ENCODE data around the gene APOL1. TPM values are rescaled to one million over a fixed set of nuclear protein-coding genes. Genes with fewer than 3 reads are reported as not detected.

Gene APOL1
- total and polyA plus RNA-seq, 11 donors = 10.4 to 132 (median 18.1) TPM

DNA sequence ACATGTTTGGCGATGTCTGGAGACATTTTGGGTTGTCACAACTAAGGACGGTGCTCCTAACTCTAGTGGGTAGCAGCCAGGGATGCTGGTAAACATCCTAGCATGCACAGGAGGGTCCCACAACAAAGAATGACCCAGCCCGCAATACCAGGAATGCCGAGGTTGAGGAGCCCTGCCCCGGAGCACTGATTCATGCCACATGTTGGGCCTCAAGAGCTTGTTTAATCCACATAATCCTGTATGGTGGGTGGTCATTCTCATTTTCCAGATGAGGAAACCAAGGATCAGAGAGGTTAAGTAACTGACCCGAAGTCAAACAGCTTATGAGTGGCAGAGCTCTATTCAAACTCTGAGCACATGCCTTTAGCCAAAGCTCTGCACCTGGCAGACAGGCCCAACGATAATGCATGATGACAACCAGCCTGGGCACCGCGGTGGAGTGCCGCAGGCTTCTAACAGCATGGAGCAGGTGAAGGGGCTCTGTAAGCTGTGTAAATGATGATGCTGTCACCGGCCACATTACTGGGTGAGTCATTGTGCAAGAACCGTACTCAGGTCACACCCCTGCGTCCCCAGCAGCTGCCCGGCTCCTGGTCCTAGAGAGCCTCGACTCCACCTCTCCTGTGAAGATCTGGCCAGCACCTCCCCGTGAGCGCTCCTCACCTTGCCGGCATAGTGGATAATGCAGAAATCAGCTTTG is 58.6 kb downstream of the APOL1 start:
- no peak for DNase-seq
- Histone ChIP-seq H3K27me3 (no peaks in the 10 kb centered on the region), H3K27ac (peak overlapping the region in 1 of 12 donors; percentile 43), H3K4me3 (no peak overlapping the region), H3K9me3 (no peaks in the 10 kb centered on the region), H3K4me1 (peaks cover 0 to 11% (median 0%) of the 10 kb centered on the region in 12 donors), H3K36me3 (peaks cover 15 to 100% (median 98%) of the 10 kb centered on the region in 9 donors)
- 71 to 83% (median 79%) methylated on average over 13 to 18 of the region's 18 CpGs for WGBS, 4 donors
- intact Hi-C loops (cut with DNase I) = no loop called here
- peak in 1 of 4 donors; percentile 5 for ATAC-seq
- TF ChIP-seq, protein P1, sequence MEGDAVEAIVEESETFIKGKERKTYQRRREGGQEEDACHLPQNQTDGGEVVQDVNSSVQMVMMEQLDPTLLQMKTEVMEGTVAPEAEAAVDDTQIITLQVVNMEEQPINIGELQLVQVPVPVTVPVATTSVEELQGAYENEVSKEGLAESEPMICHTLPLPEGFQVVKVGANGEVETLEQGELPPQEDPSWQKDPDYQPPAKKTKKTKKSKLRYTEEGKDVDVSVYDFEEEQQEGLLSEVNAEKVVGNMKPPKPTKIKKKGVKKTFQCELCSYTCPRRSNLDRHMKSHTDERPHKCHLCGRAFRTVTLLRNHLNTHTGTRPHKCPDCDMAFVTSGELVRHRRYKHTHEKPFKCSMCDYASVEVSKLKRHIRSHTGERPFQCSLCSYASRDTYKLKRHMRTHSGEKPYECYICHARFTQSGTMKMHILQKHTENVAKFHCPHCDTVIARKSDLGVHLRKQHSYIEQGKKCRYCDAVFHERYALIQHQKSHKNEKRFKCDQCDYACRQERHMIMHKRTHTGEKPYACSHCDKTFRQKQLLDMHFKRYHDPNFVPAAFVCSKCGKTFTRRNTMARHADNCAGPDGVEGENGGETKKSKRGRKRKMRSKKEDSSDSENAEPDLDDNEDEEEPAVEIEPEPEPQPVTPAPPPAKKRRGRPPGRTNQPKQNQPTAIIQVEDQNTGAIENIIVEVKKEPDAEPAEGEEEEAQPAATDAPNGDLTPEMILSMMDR (IDR thresholded peaks at IDR 0.05) = no peak

DNA sequence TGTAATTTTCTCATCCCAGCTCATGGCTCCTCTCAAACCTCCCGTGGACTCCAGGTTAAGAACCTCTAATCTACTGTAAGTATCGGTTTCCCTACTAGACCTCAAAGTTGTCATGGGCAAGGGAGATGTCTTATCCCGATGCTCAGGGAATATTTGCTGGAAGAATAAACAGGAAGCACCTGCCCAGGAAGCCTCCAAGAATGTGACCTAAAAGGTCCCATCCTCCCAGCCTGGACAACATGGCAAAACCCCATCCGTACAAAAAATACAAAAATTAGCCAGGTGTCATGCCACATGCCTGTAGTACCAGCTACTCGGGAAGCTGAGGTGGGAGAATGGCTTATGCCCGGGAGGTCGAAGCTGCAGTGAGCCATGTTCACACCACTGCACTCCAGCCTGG is 62.4 kb downstream of the APOL1 start:
- H3K4me1 ChIP-seq = peaks cover 0 to 12% (median 4%) of the 10 kb centered on the region in 12 donors
- H3K27me3 ChIP-seq = no peaks in the 10 kb centered on the region
- no peak for TF ChIP-seq POLR2A (IDR thresholded peaks at IDR 0.05)
- TF ChIP-seq, protein P1 (IDR thresholded peaks at IDR 0.05) = no peak
- ATAC-seq = peak in 1 of 4 donors; percentile 18
- H3K36me3 ChIP-seq = peaks cover 9 to 100% (median 98%) of the 10 kb centered on the region in 9 donors
- no peak for DNase-seq
- 50 to 64% (median 59%) methylated on average over 7 of the region's 7 CpGs for WGBS, 4 donors
- H3K9me3 ChIP-seq = no peaks in the 10 kb centered on the region
- H3K4me3 ChIP-seq = no peak overlapping the region
- intact Hi-C loops (cut with DNase I) = loop anchor here in 1 of 10 donors (2.0 kb wide), 1 partner anchor 17 kb away; no protein-coding TSS in a partner anchor
- H3K27ac ChIP-seq = peak overlapping the region in 7 of 12 donors; percentile 9 to 61 (median 30)

DNA sequence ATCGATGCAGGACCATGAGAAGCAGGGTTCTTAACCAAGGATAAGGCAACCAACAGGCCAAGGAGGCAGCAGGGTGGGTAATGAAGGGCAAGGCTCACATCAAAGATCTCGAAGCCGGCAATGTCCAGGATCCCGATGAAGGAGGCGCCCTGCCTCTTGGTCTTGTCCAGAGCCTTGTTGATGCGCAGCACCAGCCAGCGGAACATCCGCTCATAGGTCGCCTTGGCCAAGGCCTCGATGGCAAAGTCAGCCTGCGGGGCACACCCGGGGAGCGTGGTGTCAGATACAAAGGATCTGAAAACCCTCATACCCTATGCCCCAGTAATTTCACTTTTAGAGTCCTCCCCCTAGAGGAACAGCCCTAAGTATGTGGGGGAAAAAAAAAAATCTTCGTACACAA is 63.5 kb downstream of the APOL1 start:
- H3K27me3 ChIP-seq = no peaks in the 10 kb centered on the region
- H3K4me1 ChIP-seq = peaks cover 0 to 23% (median 10%) of the 10 kb centered on the region in 12 donors
- ATAC-seq (no peak), DNase-seq (peak in 1 of 5 donors; percentile 19)
- 93 to 96% (median 95%) methylated on average over 14 of the region's 14 CpGs for WGBS, 4 donors
- no peak overlapping the region for H3K4me3 ChIP-seq
- intact Hi-C loops (cut with DNase I) = no loop called here
- H3K36me3 ChIP-seq = peaks cover 7 to 100% (median 98%) of the 10 kb centered on the region in 9 donors
- H3K9me3 ChIP-seq = no peaks in the 10 kb centered on the region
- TF ChIP-seq, protein P1 (IDR thresholded peaks at IDR 0.05) = no peak
- no peak for TF ChIP-seq POLR2A (IDR thresholded peaks at IDR 0.05)
- H3K27ac ChIP-seq = peak overlapping the region in 1 of 12 donors; percentile 99

Small RNAs within 50 kb of the gene (microRNA-seq; reads per million reads assigned to microRNA genes)
- gene MIR6819 = 0 to 0.60 (median 0.06) reads per million in 4 donors

Other genes starting within 250 kb of the APOL1 start
- gene RBFOX2, start 224.3 kb upstream of the APOL1 start, total RNA-seq = 100 to 1,000 TPM in 1 of 9 donors, 10 to 100 TPM in 8; 71.0 to 102 (median 84.8) TPM
- 10 to 100 TPM; 31.0 to 41.0 TPM for gene RBFOX2, start 224.3 kb upstream of the APOL1 start, polyA plus RNA-seq
- gene APOL3, start 92.4 kb upstream of the APOL1 start, total RNA-seq = 100 to 1,000 TPM in 1 of 9 donors, 10 to 100 TPM in 8; 16.9 to 103 (median 24.5) TPM
- gene APOL3, start 92.4 kb upstream of the APOL1 start, polyA plus RNA-seq = 10 to 100 TPM; 23.9 to 24.6 TPM
- gene APOL4, start 51.3 kb upstream of the APOL1 start, total RNA-seq = 10 to 100 TPM in 2 of 9 donors, 1 to 10 TPM in 5, not detected in 2; 1.7 to 26.5 (median 5.7) TPM
- 1 to 10 TPM; 2.8 to 3.2 TPM for gene APOL4, start 51.3 kb upstream of the APOL1 start, polyA plus RNA-seq
- gene APOL2, start 13.6 kb upstream of the APOL1 start, total RNA-seq = 100 to 1,000 TPM in 1 of 9 donors, 10 to 100 TPM in 8; 26.6 to 213 (median 55.9) TPM
- gene APOL2, start 13.6 kb upstream of the APOL1 start, polyA plus RNA-seq = 10 to 100 TPM; 37.2 to 44.7 TPM
- gene MYH9, start 134.8 kb downstream of the APOL1 start, total RNA-seq = 100 to 1,000 TPM; 126 to 482 (median 238) TPM
- gene MYH9, start 134.8 kb downstream of the APOL1 start, polyA plus RNA-seq = 100 to 1,000 TPM; 109 to 407 TPM
- gene TXN2, start 228.5 kb downstream of the APOL1 start, total RNA-seq = 100 to 1,000 TPM in 6 of 9 donors, 10 to 100 TPM in 3; 87.9 to 128 (median 113) TPM
- gene TXN2, start 228.5 kb downstream of the APOL1 start, polyA plus RNA-seq = 100 to 1,000 TPM in 1 of 2 donors, 10 to 100 TPM in 1; 99.9 to 160 TPM